Mesenchymal stem cell (in vitro differentiated cells and primary cell): ENCODE data around the gene RNF112.

ENCODE experiments used
- DNase-seq: peaks from one replicate; pipeline ENCODE4 v3.0.0-alpha.2; 2013
- H2AFZ ChIP-seq: one replicate; pipeline ENCODE4 v1.6.1; 2013; ENCODE audit warnings: low read depth, mild to moderate bottlenecking, control low read depth, inconsistent platforms, low read length, moderate library complexity
- H2AK5ac ChIP-seq: 2 replicates; pipeline ENCODE4 v1.6.1; 2013; ENCODE audit warnings: low read length, moderate library complexity, mild to moderate bottlenecking, inconsistent platforms; ENCODE audit not compliant: severe bottlenecking
- H2BK120ac ChIP-seq: one replicate; pipeline ENCODE4 v1.6.1; 2013; ENCODE audit warnings: low read depth, mild to moderate bottlenecking, inconsistent platforms, low read length, moderate library complexity
- H2BK12ac ChIP-seq, 2 experiments: one replicate each; pipeline ENCODE4 v1.6.1; 2013; ENCODE audit warnings: inconsistent platforms in 2 of 2, low read length in 2 of 2, mild to moderate bottlenecking in 2 of 2, moderate library complexity in 2 of 2, control low read depth in 1 of 2
- H2BK15ac ChIP-seq: one replicate; pipeline ENCODE4 v1.6.1; 2013; ENCODE audit warnings: mild to moderate bottlenecking, low read depth, inconsistent platforms; ENCODE audit not compliant: poor library complexity, severe bottlenecking
- H2BK5ac ChIP-seq: 2 replicates; pipeline ENCODE4 v1.6.1; 2013; ENCODE audit warnings: low read depth, mild to moderate bottlenecking, low read length, control low read depth, inconsistent platforms; ENCODE audit not compliant: poor library complexity, severe bottlenecking
- H3K14ac ChIP-seq, 2 experiments: one replicate each; pipeline ENCODE4 v1.6.1; 2013; ENCODE audit warnings: inconsistent platforms in 2 of 2, low read length in 2 of 2, control low read depth in 1 of 2, mild to moderate bottlenecking in 1 of 2, moderate library complexity in 1 of 2
- H3K18ac ChIP-seq, 2 experiments: one replicate each; pipeline ENCODE4 v1.6.1; 2013; ENCODE audit warnings: inconsistent platforms in 2 of 2, low read length in 2 of 2, control low read depth in 1 of 2, low read depth in 1 of 2, mild to moderate bottlenecking in 1 of 2
- H3K23ac ChIP-seq, 2 experiments: one replicate each; pipeline ENCODE4 v1.6.1; 2013; ENCODE audit warnings: inconsistent platforms in 2 of 2, low read length in 2 of 2, mild to moderate bottlenecking in 2 of 2, moderate library complexity in 2 of 2, control low read depth in 1 of 2
- H3K27ac ChIP-seq: 2 replicates; pipeline ENCODE4 v1.5.1; 2013; ENCODE audit warnings: mild to moderate bottlenecking, moderate library complexity, low read length, control low read depth, inconsistent platforms; ENCODE audit not compliant: poor library complexity, severe bottlenecking
- H3K27me3 ChIP-seq, 2 experiments: 2 replicates each; pipeline versions ENCODE4 v1.6.1 to v1.7.0; 2013; ENCODE audit warnings: low read length in 2 of 2, mild to moderate bottlenecking in 2 of 2, moderate library complexity in 2 of 2, control low read depth in 1 of 2, inconsistent platforms in 1 of 2; ENCODE audit not compliant: control insufficient read depth in 1 of 2, insufficient read depth in 1 of 2
- H3K36me3 ChIP-seq, 2 experiments: 2 replicates each; pipeline versions ENCODE4 v1.6.1 to v1.7.0; 2013; ENCODE audit warnings: low read length in 2 of 2, control low read depth in 1 of 2, inconsistent platforms in 1 of 2, low read depth in 1 of 2, mild to moderate bottlenecking in 1 of 2; ENCODE audit not compliant: insufficient read depth in 2 of 2, control insufficient read depth in 1 of 2
- H3K4ac ChIP-seq, 2 experiments: one replicate each; pipeline ENCODE4 v1.6.1; 2013; ENCODE audit warnings: inconsistent platforms in 2 of 2, low read length in 2 of 2, mild to moderate bottlenecking in 2 of 2, moderate library complexity in 2 of 2, control low read depth in 1 of 2, low read depth in 1 of 2
- H3K4me1 ChIP-seq: 2 replicates; pipeline ENCODE4 v1.6.1; 2013; ENCODE audit warnings: low read depth, low read length, control low read depth; ENCODE audit not compliant: control insufficient read depth, insufficient read depth
- H3K4me2 ChIP-seq: 2 replicates; pipeline ENCODE4 v1.6.1; 2013; ENCODE audit warnings: low read length, mild to moderate bottlenecking, inconsistent platforms; ENCODE audit not compliant: poor library complexity, severe bottlenecking
- H3K4me3 ChIP-seq, 2 experiments: 2 replicates each; pipeline versions ENCODE4 v1.5.1 to v1.7.0; 2013; ENCODE audit warnings: low read length in 2 of 2, mild to moderate bottlenecking in 2 of 2, control low read depth in 1 of 2, low read depth in 1 of 2; ENCODE audit not compliant: insufficient read depth in 1 of 2
- H3K79me1 ChIP-seq: replicated peaks from 2 replicates; pipeline ENCODE4 v1.6.1; 2013; ENCODE audit warnings: mild to moderate bottlenecking, control low read depth, low read length, inconsistent platforms; ENCODE audit not compliant: poor library complexity, severe bottlenecking
- H3K9ac ChIP-seq: 2 replicates; pipeline ENCODE4 v1.7.0; 2013; ENCODE audit warnings: mild to moderate bottlenecking, low read length, moderate library complexity
- H3K9me3 ChIP-seq: 2 replicates; pipeline ENCODE4 v1.7.0; 2013; ENCODE audit warnings: mild to moderate bottlenecking, low read length; ENCODE audit not compliant: control insufficient read depth
- H4K8ac ChIP-seq: one replicate; pipeline ENCODE4 v1.6.1; 2013; ENCODE audit warnings: inconsistent platforms, mild to moderate bottlenecking, low read length, moderate library complexity
- H4K91ac ChIP-seq: one replicate; pipeline ENCODE4 v1.6.1; 2013; ENCODE audit warnings: mild to moderate bottlenecking, low read length, inconsistent platforms
- WGBS: methylation state at CpG from one replicate; pipeline ENCODE4 v1.1.7; 2013; ENCODE audit warnings: mixed read lengths; 5-methylcytosine and 5-hydroxymethylcytosine counted together

Gene RNF112

GRCh38 chr17:19383681-19384470 lies 27.2 kb upstream of the RNF112 start:
- Histone ChIP-seq H2BK12ac (peak overlapping the region; percentile 27 to 49), H3K36me3 (peaks cover 63 to 70% of the 10 kb centered on the region in 2 experiments), H2BK15ac (peak overlapping the region; percentile 17), H2AFZ (no peak overlapping the region), H3K18ac (peak overlapping the region in 1 of 2 experiments; percentile 63), H4K91ac (peak overlapping the region; percentile 66), H3K14ac (peak overlapping the region in 1 of 2 experiments; percentile 46), H3K4ac (peak overlapping the region; percentile 37 to 52), H2BK5ac (no peak overlapping the region), H3K4me2 (no peak overlapping the region), H3K27ac (no peak overlapping the region), H3K27me3 (no peaks in the 10 kb centered on the region), H3K4me3 (peak overlapping the region in 1 of 2 experiments; percentile 37), H2BK120ac (no peak overlapping the region), H3K23ac (peak overlapping the region in 1 of 2 experiments; percentile 42), H3K4me1 (peaks cover 44% of the 10 kb centered on the region), H3K9me3 (no peaks in the 10 kb centered on the region), H3K9ac (peak overlapping the region; percentile 47), H4K8ac (no peak overlapping the region), H3K79me1 (peaks cover 36% of the 10 kb centered on the region), H2AK5ac (no peak overlapping the region)
- DNase-seq: no peak
- WGBS: 97% methylated on average over 6 of the region's 6 CpGs

DNA sequence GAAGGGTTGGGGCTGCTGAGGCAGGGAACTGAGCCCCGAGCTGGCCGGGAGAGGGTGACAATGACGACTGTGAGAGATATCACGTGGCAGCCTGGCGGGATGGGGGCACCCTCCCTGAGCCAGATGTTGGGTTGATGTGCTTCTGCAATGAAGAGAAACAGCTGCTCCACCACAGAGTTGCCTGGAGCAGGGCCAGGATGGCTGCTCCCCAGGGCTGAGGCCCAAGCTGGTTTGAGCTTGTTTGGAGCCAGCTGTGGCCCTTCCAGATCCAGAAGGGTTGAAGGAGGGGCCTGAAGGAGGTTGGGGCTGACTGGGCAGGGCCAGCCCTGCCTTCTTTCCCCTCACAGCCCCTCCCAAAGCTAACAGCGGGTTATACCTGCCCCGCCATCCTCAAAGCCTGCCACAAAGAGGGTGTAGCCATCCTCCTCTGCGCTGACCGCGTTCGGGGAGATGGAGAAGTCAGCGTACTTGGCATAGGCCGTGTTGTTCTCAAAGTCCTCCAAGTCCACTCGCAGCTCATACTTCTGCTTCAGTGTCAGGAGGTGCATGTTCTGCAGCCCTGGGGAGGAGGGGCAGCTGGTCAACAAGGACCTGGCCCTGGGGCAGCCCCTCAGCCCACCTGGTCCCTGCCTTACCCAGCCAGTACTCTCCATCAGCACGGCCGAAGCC lies 26.2 kb upstream of the RNF112 start:
- peak overlapping the region in 1 of 2 experiments; percentile 64 for H3K23ac ChIP-seq
- peak overlapping the region; percentile 60 to 63 for H3K18ac ChIP-seq
- no peaks in the 10 kb centered on the region for H3K27me3 ChIP-seq
- peak overlapping the region in 1 of 2 experiments; percentile 22 for H3K14ac ChIP-seq
- H2BK12ac ChIP-seq: peak overlapping the region; percentile 69 to 75
- H4K91ac ChIP-seq: peak overlapping the region; percentile 77
- peaks cover 38% of the 10 kb centered on the region for H3K4me1 ChIP-seq
- H3K9ac ChIP-seq: peak overlapping the region; percentile 56
- peaks cover 57 to 62% of the 10 kb centered on the region in 2 experiments for H3K36me3 ChIP-seq
- H2BK5ac ChIP-seq: no peak overlapping the region
- no peak overlapping the region for H2AFZ ChIP-seq
- no peaks in the 10 kb centered on the region for H3K9me3 ChIP-seq
- 78% methylated on average over 16 of the region's 16 CpGs for WGBS
- peak overlapping the region; percentile 39 for H4K8ac ChIP-seq
- peaks cover 33% of the 10 kb centered on the region for H3K79me1 ChIP-seq
- H3K4me3 ChIP-seq: peak overlapping the region in 1 of 2 experiments; percentile 53
- H3K4ac ChIP-seq: peak overlapping the region; percentile 50 to 75
- peak; percentile 75 for DNase-seq
- no peak overlapping the region for H3K4me2 ChIP-seq
- no peak overlapping the region for H3K27ac ChIP-seq
- H2AK5ac ChIP-seq: no peak overlapping the region
- H2BK15ac ChIP-seq: peak overlapping the region; percentile 29
- H2BK120ac ChIP-seq: no peak overlapping the region

- peaks cover 31% of the 10 kb centered on the region for H3K79me1 ChIP-seq
- 96% methylated on average over 9 of the region's 9 CpGs for WGBS
Measured at GRCh38 chr17:19385521-19385983, 25.5 kb upstream of the RNF112 start.

More at GRCh38 chr17:19385521-19385983, 25.5 kb upstream of the RNF112 start:
- H3K36me3 ChIP-seq: peaks cover 50 to 58% of the 10 kb centered on the region in 2 experiments
- H3K4me2 ChIP-seq: no peak overlapping the region
- H3K18ac ChIP-seq: peak overlapping the region in 1 of 2 experiments; percentile 44
- peak overlapping the region; percentile 77 for H4K91ac ChIP-seq
- no peak overlapping the region for H2BK5ac ChIP-seq
- peak overlapping the region in 1 of 2 experiments; percentile 53 for H3K4me3 ChIP-seq
- no peak overlapping the region for H2AK5ac ChIP-seq
- peak overlapping the region; percentile 56 for H3K9ac ChIP-seq
- no peak overlapping the region for H3K14ac ChIP-seq
- H3K23ac ChIP-seq: peak overlapping the region in 1 of 2 experiments; percentile 35
- no peak overlapping the region for H2BK120ac ChIP-seq
- H2BK12ac ChIP-seq: peak overlapping the region; percentile 69 to 75
- no peak for DNase-seq
- H3K4ac ChIP-seq: peak overlapping the region; percentile 50 to 75
- H3K9me3 ChIP-seq: no peaks in the 10 kb centered on the region
- H2AFZ ChIP-seq: no peak overlapping the region
- H3K4me1 ChIP-seq: peaks cover 37% of the 10 kb centered on the region
- H3K27me3 ChIP-seq: peaks cover 0 to 5% of the 10 kb centered on the region in 2 experiments
- no peak overlapping the region for H3K27ac ChIP-seq
- peak overlapping the region; percentile 29 for H2BK15ac ChIP-seq
- no peak overlapping the region for H4K8ac ChIP-seq
